Fibroblast of lung (primary cell): Measurements from ENCODE around the gene GOLGA7B. TPM values are rescaled to one million over a fixed set of nuclear protein-coding genes. Genes with fewer than 3 reads are reported as not detected.

ENCODE experiments used
- DNase-seq, 2 donors: peaks; one replicate each; pipeline versions ENCODE4 v3.0.0 to v3.0.0-alpha.2; 2010; ENCODE audit warnings: low read depth in 2 of 2
- H2AFZ ChIP-seq: 2 replicates; pipeline ENCODE4 v1.5.1; 2012; ENCODE audit warnings: low read length, control low read depth, inconsistent platforms
- H3K27ac ChIP-seq: 2 replicates; pipeline ENCODE4 v1.5.1; 2011; ENCODE audit warnings: low read length, control low read depth; ENCODE audit not compliant: insufficient read depth
- H3K27me3 ChIP-seq: 2 replicates; pipeline ENCODE4 v1.5.1; 2011; ENCODE audit warnings: mild to moderate bottlenecking, low read length; ENCODE audit not compliant: control insufficient read depth, insufficient read depth
- H3K36me3 ChIP-seq: 2 replicates; pipeline ENCODE4 v1.5.1; 2011; ENCODE audit warnings: low read length; ENCODE audit not compliant: control insufficient read depth, insufficient read depth
- H3K4me1 ChIP-seq: 2 replicates; pipeline ENCODE4 v1.5.1; 2011; ENCODE audit warnings: low read length; ENCODE audit not compliant: control insufficient read depth, insufficient read depth; ENCODE audit errors: extremely low read depth
- H3K4me2 ChIP-seq: 2 replicates; pipeline ENCODE4 v1.5.1; 2011; ENCODE audit warnings: low read length, control low read depth; ENCODE audit not compliant: insufficient read depth; ENCODE audit errors: extremely low read depth
- H3K4me3 ChIP-seq, 4 experiments: fragments of 200-600 bp in 1 of 4; sonication (generic) in 1 of 4; replicated peaks in 1 of 4; 2 replicates each; pipeline ENCODE4 v1.5.1; 2011 to 2016; ENCODE audit warnings: low read length in 4 of 4, low read depth in 3 of 4, mild to moderate bottlenecking in 3 of 4, control low read depth in 2 of 4, inconsistent platforms in 1 of 4, mixed read lengths in 1 of 4; ENCODE audit not compliant: insufficient read depth in 1 of 4; ENCODE audit errors: control extremely low read depth in 1 of 4
- H3K79me2 ChIP-seq: 2 replicates; pipeline ENCODE4 v1.5.1; 2012; ENCODE audit warnings: mild to moderate bottlenecking, low read length, inconsistent platforms; ENCODE audit not compliant: control insufficient read depth, insufficient read depth
- H3K9ac ChIP-seq: 2 replicates; pipeline ENCODE4 v1.5.1; 2011; ENCODE audit warnings: mild to moderate bottlenecking, low read length, control low read depth; ENCODE audit not compliant: insufficient read depth
- H3K9me3 ChIP-seq: 2 replicates; pipeline ENCODE4 v1.5.1; 2012; ENCODE audit warnings: low read depth, low read length; ENCODE audit not compliant: control insufficient read depth, insufficient read depth
- H4K20me1 ChIP-seq: 2 replicates; pipeline ENCODE4 v1.5.1; 2011; ENCODE audit warnings: low read length; ENCODE audit not compliant: control insufficient read depth, insufficient read depth; ENCODE audit errors: extremely low read depth
- EZH2 ChIP-seq: IDR thresholded peaks from 2 replicates; pipeline ENCODE4 v1.5.1; 2012; ENCODE audit warnings: low read length, control low read depth, mild to moderate bottlenecking; ENCODE audit errors: missing control alignments
- polyA plus RNA-seq, 2 donors: library from polyadenylated mRNA; depleted of rRNA in 1 of 2; stranded (reverse) in 1 of 2; unstranded in 1 of 2; fragments of >200 nt; gene quantifications; 2 replicates each; pipeline ENCODE4 v1.2.1, GENCODE V29; 2011 to 2012; ENCODE audit warnings: missing spikeins in 1 of 2
- total RNA-seq: library from RNA; depleted of rRNA; stranded (reverse); fragments of >200 nt; gene quantifications from 2 replicates; pipeline ENCODE4 v1.2.1, GENCODE V29; 2014
- TF ChIP-seq, protein P1 (sequence below), 2 donors: IDR thresholded peaks in 1 of 2; conservative IDR thresholded peaks in 1 of 2; 1 replicate in 1 of 2; 2 replicates in 1 of 2; pipeline ENCODE4 v1.5.1; 2011 to 2012; ENCODE audit warnings: low read length in 2 of 2, control low read depth in 1 of 2, inconsistent platforms in 1 of 2, low read depth in 1 of 2, mild to moderate bottlenecking in 1 of 2

The GOLGA7B gene
- total and polyA plus RNA-seq, 2 donors (not counting 1 experiment from before 2014, with no cell fraction given): under 0.01 TPM; not detected in 1

DNA sequence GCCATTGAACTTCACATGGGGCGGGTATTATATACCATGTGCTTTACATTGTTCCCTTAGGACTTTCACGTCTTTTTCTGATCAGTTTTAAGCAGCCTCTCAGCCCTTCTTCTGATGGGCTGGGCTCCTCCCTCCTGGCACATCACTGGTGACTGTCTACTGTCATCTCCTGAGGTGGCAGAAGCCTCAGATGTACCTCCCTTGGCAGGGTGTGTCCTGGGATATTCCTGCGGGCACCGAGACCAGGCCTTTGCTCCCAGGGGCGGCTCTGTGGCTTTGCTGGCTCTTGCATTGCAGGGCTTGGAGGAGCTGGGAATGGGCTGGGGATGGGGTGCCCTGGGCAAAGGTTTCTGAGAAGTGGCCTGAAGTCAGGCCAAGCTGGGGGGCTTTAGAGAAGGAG, 34.6 kb upstream of the GOLGA7B start:
- H3K27me3 ChIP-seq: peaks cover 12% of the 10 kb centered on the region
- TF ChIP-seq, protein P1, sequence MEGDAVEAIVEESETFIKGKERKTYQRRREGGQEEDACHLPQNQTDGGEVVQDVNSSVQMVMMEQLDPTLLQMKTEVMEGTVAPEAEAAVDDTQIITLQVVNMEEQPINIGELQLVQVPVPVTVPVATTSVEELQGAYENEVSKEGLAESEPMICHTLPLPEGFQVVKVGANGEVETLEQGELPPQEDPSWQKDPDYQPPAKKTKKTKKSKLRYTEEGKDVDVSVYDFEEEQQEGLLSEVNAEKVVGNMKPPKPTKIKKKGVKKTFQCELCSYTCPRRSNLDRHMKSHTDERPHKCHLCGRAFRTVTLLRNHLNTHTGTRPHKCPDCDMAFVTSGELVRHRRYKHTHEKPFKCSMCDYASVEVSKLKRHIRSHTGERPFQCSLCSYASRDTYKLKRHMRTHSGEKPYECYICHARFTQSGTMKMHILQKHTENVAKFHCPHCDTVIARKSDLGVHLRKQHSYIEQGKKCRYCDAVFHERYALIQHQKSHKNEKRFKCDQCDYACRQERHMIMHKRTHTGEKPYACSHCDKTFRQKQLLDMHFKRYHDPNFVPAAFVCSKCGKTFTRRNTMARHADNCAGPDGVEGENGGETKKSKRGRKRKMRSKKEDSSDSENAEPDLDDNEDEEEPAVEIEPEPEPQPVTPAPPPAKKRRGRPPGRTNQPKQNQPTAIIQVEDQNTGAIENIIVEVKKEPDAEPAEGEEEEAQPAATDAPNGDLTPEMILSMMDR (conservative IDR thresholded peaks at IDR 0.05 in 1 of 2, IDR thresholded peaks at IDR 0.05 in 1 of 2; ENCODE audit: low read depth in 1 of 2, low read length in 2 of 2): no peak
- no peak for TF ChIP-seq EZH2
- H2AFZ ChIP-seq: no peak overlapping the region
- no peak overlapping the region for H3K27ac ChIP-seq
- H3K4me1 ChIP-seq: no peaks in the 10 kb centered on the region
- no peaks in the 10 kb centered on the region for H4K20me1 ChIP-seq
- H3K9me3 ChIP-seq: no peaks in the 10 kb centered on the region
- H3K9ac ChIP-seq: no peak overlapping the region
- no peak for DNase-seq
- no peaks in the 10 kb centered on the region for H3K36me3 ChIP-seq
- H3K79me2 ChIP-seq: no peaks in the 10 kb centered on the region
- H3K4me3 ChIP-seq: no peak overlapping the region
- no peak overlapping the region for H3K4me2 ChIP-seq

DNA sequence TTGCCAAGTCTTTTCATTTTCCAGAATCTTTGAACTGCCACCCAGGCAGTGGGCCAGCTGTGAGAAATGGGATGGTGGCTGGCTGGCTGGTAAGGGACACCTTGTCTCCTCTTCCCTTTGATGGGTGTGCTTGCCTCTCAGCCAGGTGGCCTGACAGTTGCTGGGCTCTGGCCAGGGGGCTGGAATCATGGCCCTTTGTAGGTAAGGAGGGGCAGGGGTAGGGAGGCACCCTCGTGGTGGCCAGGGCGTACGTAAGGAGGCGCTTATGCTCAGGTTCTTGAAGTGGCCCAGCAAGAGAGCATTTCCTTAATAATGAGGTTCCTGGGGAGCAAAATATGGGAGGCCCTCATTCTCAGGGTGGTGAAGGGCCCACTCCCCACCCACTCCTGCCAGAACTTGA, 33.0 kb upstream of the GOLGA7B start:
- H3K4me1 ChIP-seq: no peaks in the 10 kb centered on the region
- TF ChIP-seq EZH2: no peak
- TF ChIP-seq, protein P1 (conservative IDR thresholded peaks at IDR 0.05 in 1 of 2, IDR thresholded peaks at IDR 0.05 in 1 of 2; ENCODE audit: low read depth in 1 of 2, low read length in 2 of 2): no peak
- H3K27ac ChIP-seq: no peak overlapping the region
- no peak overlapping the region for H3K4me2 ChIP-seq
- no peak overlapping the region for H3K9ac ChIP-seq
- no peak for DNase-seq
- H3K4me3 ChIP-seq: no peak overlapping the region
- H3K79me2 ChIP-seq: no peaks in the 10 kb centered on the region
- H3K36me3 ChIP-seq: no peaks in the 10 kb centered on the region
- peaks cover 12% of the 10 kb centered on the region for H3K27me3 ChIP-seq
- no peaks in the 10 kb centered on the region for H4K20me1 ChIP-seq
- H2AFZ ChIP-seq: no peak overlapping the region
- H3K9me3 ChIP-seq: no peaks in the 10 kb centered on the region

DNA sequence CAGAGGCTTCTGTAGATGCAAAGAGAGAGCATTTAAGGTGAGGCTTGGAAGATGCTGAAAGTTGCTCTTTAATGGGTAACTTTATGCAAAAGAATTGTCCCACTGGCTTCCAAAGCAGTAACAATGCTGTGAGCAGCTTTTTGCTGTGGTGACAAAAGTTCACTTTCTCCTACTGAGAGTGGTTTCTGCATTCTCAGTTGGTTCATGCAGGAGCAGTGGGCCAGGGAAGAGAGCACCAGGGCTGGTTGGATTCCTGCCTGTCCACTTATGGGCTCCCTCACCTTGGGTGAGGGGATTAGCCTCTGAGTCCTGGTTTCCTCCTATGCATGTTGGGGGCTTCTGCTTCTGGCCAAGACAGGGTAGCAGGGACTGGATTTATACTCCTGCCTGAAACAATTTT, 31.1 kb upstream of the GOLGA7B start:
- Histone ChIP-seq H3K9me3 (no peaks in the 10 kb centered on the region), H3K4me1 (no peaks in the 10 kb centered on the region), H3K4me3 (no peak overlapping the region), H3K27me3 (peaks cover 11% of the 10 kb centered on the region), H3K79me2 (no peaks in the 10 kb centered on the region), H3K27ac (no peak overlapping the region), H2AFZ (no peak overlapping the region), H3K9ac (no peak overlapping the region), H4K20me1 (no peaks in the 10 kb centered on the region), H3K4me2 (no peak overlapping the region), H3K36me3 (no peaks in the 10 kb centered on the region)
- no peak for DNase-seq
- TF ChIP-seq, protein P1 (conservative IDR thresholded peaks at IDR 0.05 in 1 of 2, IDR thresholded peaks at IDR 0.05 in 1 of 2; ENCODE audit: low read depth in 1 of 2, low read length in 2 of 2): no peak
